Measurements from ENCODE around the gene UIMC1.

UIMC1 gene

DNA sequence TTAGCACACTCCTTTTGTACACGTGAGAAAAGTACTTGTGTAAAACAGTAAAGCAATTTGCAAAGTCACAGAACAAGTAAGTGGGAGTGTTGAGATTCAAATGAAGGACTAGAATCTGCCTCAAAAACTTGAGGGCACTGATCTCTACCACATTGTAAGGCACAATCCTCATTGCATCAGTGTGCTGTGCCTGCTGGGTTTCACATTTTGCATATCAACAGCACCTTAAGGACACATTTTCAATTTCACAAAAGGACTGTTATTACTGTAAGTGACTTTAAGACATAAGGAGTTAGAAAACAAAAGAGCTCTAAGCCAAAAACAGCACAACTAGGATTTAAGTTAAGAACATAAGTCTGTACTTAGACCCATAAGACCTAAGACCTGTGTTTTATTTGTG is 62.8 kb downstream of the UIMC1 start:
- TF ChIP-seq, protein P1, sequence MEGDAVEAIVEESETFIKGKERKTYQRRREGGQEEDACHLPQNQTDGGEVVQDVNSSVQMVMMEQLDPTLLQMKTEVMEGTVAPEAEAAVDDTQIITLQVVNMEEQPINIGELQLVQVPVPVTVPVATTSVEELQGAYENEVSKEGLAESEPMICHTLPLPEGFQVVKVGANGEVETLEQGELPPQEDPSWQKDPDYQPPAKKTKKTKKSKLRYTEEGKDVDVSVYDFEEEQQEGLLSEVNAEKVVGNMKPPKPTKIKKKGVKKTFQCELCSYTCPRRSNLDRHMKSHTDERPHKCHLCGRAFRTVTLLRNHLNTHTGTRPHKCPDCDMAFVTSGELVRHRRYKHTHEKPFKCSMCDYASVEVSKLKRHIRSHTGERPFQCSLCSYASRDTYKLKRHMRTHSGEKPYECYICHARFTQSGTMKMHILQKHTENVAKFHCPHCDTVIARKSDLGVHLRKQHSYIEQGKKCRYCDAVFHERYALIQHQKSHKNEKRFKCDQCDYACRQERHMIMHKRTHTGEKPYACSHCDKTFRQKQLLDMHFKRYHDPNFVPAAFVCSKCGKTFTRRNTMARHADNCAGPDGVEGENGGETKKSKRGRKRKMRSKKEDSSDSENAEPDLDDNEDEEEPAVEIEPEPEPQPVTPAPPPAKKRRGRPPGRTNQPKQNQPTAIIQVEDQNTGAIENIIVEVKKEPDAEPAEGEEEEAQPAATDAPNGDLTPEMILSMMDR (IDR thresholded peaks at IDR 0.05): no peak
- Histone ChIP-seq H3K27ac (no peak overlapping the region), H3K36me3 (ENCODE audit: control insufficient read depth, insufficient read depth, low read length) (no peaks in the 10 kb centered on the region)

DNA sequence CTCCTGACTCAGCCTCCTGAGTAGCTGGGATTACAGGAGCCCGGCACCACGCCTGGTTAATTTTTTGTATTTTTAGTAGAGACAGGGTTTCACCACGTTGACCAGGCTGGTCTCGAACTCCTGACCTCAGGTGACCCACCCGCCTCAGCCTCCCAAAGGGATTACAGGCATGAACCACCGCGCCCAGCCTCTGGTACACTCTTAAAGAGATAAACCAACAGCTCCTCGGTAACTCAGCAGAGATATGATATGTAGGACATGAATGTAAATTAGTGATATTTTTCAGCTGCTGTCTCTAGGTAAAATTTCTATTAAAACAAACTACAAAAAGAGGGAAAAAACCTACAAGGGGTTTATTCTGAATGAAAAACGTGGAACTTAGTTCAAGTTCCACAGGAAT is 64.6 kb downstream of the UIMC1 start:
- no peak overlapping the region for H3K4me3 ChIP-seq (ENCODE audit: low read depth, low read length)
- no peak overlapping the region for H2AFZ ChIP-seq
- H3K9me3 ChIP-seq (ENCODE audit: control insufficient read depth, low read length): no peaks in the 10 kb centered on the region
- H3K79me2 ChIP-seq: peaks cover 2% of the 10 kb centered on the region
- H3K4me1 ChIP-seq: no peaks in the 10 kb centered on the region
- no peak overlapping the region for H3K9ac ChIP-seq
- H3K27ac ChIP-seq: no peak overlapping the region
- TF ChIP-seq, protein P1 (IDR thresholded peaks at IDR 0.05): no peak
- no peaks in the 10 kb centered on the region for H3K36me3 ChIP-seq (ENCODE audit: control insufficient read depth, insufficient read depth, low read length)
- H3K27me3 ChIP-seq (ENCODE audit: control insufficient read depth, insufficient read depth, low read length): no peaks in the 10 kb centered on the region
- H3K4me2 ChIP-seq (ENCODE audit: low read length): no peak overlapping the region

More for the DNA sequence above, 62.8 kb downstream of the UIMC1 start:
- Histone ChIP-seq H2AFZ (no peak overlapping the region), H3K9ac (no peak overlapping the region), H3K79me2 (no peaks in the 10 kb centered on the region), H3K9me3 (ENCODE audit: control insufficient read depth, low read length) (no peaks in the 10 kb centered on the region), H3K4me1 (no peaks in the 10 kb centered on the region), H3K4me3 (ENCODE audit: low read depth, low read length) (no peak overlapping the region), H3K4me2 (ENCODE audit: low read length) (no peak overlapping the region), H3K27me3 (ENCODE audit: control insufficient read depth, insufficient read depth, low read length) (no peaks in the 10 kb centered on the region)

DNA sequence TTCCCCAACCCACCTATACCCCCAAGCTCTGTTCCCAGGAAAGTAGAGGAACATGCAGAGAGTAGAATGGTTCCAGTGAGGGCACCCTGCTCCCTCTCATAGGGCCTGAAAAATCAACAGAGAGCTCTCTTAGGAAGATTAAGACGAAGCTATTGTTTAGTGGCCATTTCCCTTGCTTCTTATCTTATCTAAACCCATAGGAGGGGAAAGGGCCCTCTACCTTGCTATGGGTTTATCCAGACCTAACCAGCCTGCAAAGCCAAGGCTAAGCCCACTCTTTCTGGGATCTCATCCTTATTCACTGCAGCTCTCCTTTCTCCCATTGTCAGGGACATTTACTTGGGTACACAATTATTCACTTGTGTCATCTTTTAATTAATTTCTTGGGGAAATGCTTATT is 68.1 kb downstream of the UIMC1 start:
- no peaks in the 10 kb centered on the region for H3K4me1 ChIP-seq
- H3K4me3 ChIP-seq (ENCODE audit: low read depth, low read length): no peak overlapping the region
- no peaks in the 10 kb centered on the region for H3K9me3 ChIP-seq (ENCODE audit: control insufficient read depth, low read length)
- no peak overlapping the region for H3K27ac ChIP-seq
- peaks cover 2% of the 10 kb centered on the region for H3K79me2 ChIP-seq
- H3K27me3 ChIP-seq (ENCODE audit: control insufficient read depth, insufficient read depth, low read length): no peaks in the 10 kb centered on the region
- H2AFZ ChIP-seq: no peak overlapping the region
- TF ChIP-seq, protein P1 (IDR thresholded peaks at IDR 0.05): no peak
- no peak overlapping the region for H3K9ac ChIP-seq
- no peaks in the 10 kb centered on the region for H3K36me3 ChIP-seq (ENCODE audit: control insufficient read depth, insufficient read depth, low read length)
- H3K4me2 ChIP-seq (ENCODE audit: low read length): no peak overlapping the region

DNA sequence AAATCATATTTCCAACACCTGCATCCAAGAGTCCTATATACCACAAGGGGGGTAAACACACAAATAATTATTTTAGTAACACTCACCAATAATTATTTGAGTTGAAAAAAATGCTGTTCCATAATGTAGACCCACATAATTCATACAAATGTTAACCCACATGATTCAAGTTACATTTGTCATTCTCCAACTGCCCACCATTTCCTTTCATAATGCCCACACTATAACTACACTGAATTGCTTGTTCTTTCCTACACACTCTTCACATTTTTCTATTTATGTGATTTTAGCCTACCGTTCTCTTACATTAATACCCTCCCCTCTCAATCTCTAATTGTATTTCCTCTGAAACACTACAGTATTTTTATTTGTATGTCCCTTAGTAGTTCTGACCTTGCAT is 71.6 kb downstream of the UIMC1 start:
- H3K9ac ChIP-seq: no peak overlapping the region
- H3K36me3 ChIP-seq (ENCODE audit: control insufficient read depth, insufficient read depth, low read length): no peaks in the 10 kb centered on the region
- H3K9me3 ChIP-seq (ENCODE audit: control insufficient read depth, low read length): no peaks in the 10 kb centered on the region
- no peak overlapping the region for H3K4me2 ChIP-seq (ENCODE audit: low read length)
- H3K79me2 ChIP-seq: peaks cover 2% of the 10 kb centered on the region
- TF ChIP-seq, protein P1 (IDR thresholded peaks at IDR 0.05): no peak
- H2AFZ ChIP-seq: no peak overlapping the region
- H3K4me1 ChIP-seq: no peaks in the 10 kb centered on the region
- H3K27me3 ChIP-seq (ENCODE audit: control insufficient read depth, insufficient read depth, low read length): no peaks in the 10 kb centered on the region
- no peak overlapping the region for H3K4me3 ChIP-seq (ENCODE audit: low read depth, low read length)
- no peak overlapping the region for H3K27ac ChIP-seq

DNA sequence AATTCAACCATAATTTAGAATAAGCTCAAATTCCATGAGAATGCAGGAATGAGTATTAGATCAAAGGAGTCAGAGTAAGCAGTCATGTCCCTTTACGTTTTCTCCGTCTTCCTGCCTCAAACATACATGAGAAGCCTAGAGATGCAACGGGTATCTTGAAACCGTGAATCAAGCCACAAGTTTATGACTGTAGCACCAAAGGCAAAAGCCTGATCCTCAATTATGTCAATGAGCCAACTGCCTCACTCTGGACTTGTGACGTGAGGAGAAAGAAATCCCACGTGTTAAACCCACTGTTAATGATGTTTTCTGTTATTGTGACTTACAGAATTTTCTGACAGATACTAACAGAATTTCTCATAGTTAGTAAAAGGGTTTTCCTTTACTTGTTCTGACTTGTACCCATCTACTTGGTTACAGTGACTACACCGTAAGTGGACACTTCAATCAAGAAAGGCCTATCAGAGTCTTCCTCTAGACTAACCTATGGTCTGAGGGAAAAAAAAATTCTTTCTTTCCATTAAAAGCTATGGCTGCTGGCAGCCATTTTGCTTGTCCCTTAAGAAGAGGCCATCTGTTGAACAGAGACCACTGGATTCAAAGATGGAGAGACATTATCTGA is 72.2 kb downstream of the UIMC1 start:
- Histone ChIP-seq H3K4me2 (ENCODE audit: low read length) (no peak overlapping the region), H3K27me3 (ENCODE audit: control insufficient read depth, insufficient read depth, low read length) (no peaks in the 10 kb centered on the region), H3K79me2 (peaks cover 2% of the 10 kb centered on the region), H2AFZ (no peak overlapping the region), H3K27ac (no peak overlapping the region), H3K9me3 (ENCODE audit: control insufficient read depth, low read length) (no peaks in the 10 kb centered on the region), H3K4me3 (ENCODE audit: low read depth, low read length) (no peak overlapping the region), H3K4me1 (no peaks in the 10 kb centered on the region), H3K36me3 (ENCODE audit: control insufficient read depth, insufficient read depth, low read length) (no peaks in the 10 kb centered on the region), H3K9ac (no peak overlapping the region)
- TF ChIP-seq, protein P1 (IDR thresholded peaks at IDR 0.05): no peak

Measured in parathyroid adenoma (tissue), 2 donors.